Coronary artery (tissue), 2 donors: ENCODE measurements around the gene PSMA5.
A peak's percentile ranks its signal among the peaks of the same experiment; 100 is the strongest.
"Not testable (repeated sequence)": the region's sequence is repeated elsewhere in the genome, so short reads cannot be mapped to it uniquely, and the experiment has no call there.

Source experiments
- DNase-seq: peaks from one replicate; pipeline ENCODE4 v3.0.0-alpha.2; 2017; ENCODE audit warnings: low spot score
- H3K27ac ChIP-seq, 2 donors: fragments of 200-600 bp; sonication (generic); one replicate each; pipeline ENCODE4 v1.5.1; 2016 to 2019
- H3K4me3 ChIP-seq: fragments of 200-600 bp; sonication (generic); 2 replicates; pipeline ENCODE4 v1.5.1; 2016; ENCODE audit warnings: mild to moderate bottlenecking, moderate library complexity
- TF ChIP-seq, protein P1 (sequence below): fragments of 200-600 bp; sonication (generic); IDR thresholded peaks from one replicate; pipeline ENCODE4 v1.5.1; 2019; ENCODE audit warnings: antibody characterized with exemption

The PSMA5 gene

DNA sequence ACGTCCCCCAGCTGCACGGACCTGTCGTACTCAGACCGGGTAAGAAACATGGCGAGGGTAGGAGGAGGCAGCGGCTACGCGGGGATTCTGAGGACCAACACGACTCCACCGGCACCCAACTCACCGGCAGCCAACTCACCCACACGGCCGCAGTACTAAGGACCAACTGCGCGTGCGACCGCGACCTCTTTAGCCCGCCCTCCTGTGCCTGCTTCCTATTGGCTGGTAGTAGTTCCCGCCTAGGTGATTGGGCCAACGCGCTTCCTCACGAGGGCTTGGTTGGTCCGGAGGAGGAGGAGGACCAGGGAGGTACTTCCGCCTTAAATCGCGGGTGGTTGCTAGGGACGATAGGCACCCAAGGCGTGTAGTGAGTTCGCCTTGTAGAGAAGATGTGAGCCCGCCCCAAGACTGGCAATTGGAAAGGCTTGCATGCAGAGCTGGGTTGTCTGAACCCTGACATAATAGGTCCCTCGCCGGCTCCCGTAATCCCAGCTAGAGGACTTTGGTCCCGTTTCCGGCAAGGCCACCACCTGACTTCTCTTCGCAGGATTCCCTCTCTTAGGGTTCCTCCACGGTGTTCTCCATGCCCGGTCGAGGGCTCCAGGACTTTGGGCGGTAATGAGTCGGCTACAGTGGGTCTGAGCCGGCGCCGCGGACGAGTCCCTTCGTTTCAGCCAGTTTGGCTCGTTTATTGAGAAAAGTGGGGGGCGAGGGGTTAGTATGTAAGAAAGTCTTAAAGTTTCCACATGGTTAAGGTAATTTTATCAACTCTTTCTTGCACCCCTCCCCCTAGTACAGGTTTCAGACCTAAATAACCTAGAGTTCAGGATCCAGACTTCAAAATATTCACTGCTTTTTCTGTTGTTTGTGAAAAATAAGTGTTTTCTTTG is at the start of gene PSMA5:
TSS of gene PSMA5 (minus strand) at position 168 of the 890 bp plus-strand sequence. CDS start at position 50, 118 bp downstream.
- H3K27ac ChIP-seq, result peak within 1 kb of the TSS; percentile 71 to 92
- peak within 1 kb of the TSS; percentile 99 for H3K4me3 ChIP-seq
- TF ChIP-seq, protein P1, sequence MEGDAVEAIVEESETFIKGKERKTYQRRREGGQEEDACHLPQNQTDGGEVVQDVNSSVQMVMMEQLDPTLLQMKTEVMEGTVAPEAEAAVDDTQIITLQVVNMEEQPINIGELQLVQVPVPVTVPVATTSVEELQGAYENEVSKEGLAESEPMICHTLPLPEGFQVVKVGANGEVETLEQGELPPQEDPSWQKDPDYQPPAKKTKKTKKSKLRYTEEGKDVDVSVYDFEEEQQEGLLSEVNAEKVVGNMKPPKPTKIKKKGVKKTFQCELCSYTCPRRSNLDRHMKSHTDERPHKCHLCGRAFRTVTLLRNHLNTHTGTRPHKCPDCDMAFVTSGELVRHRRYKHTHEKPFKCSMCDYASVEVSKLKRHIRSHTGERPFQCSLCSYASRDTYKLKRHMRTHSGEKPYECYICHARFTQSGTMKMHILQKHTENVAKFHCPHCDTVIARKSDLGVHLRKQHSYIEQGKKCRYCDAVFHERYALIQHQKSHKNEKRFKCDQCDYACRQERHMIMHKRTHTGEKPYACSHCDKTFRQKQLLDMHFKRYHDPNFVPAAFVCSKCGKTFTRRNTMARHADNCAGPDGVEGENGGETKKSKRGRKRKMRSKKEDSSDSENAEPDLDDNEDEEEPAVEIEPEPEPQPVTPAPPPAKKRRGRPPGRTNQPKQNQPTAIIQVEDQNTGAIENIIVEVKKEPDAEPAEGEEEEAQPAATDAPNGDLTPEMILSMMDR, result no peak
- DNase-seq, result peak; percentile 99

DNA sequence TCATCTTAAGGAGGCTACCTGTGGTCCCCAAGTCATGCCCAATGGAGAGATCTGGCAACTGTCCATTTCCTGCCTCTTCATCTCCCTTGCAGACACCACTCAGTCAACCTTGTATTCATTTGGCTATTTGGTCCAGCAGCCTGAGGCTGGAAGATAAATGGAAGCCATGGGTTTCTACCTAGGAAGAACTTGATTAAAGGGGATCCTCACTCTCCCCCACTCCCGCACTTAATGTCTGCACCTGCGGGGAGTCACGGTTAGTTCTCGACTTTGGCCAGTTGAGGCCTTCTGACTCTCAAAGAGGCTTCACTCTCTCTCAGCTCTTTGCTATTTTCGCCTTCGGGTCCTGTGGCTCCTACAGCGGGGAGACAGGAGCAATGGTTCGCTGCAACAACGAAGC is 49.0 kb upstream of the PSMA5 start:
- TF ChIP-seq, protein P1, result no peak
- no peak overlapping the region for H3K4me3 ChIP-seq
- no peak overlapping the region for H3K27ac ChIP-seq
- DNase-seq, result no peak

DNA sequence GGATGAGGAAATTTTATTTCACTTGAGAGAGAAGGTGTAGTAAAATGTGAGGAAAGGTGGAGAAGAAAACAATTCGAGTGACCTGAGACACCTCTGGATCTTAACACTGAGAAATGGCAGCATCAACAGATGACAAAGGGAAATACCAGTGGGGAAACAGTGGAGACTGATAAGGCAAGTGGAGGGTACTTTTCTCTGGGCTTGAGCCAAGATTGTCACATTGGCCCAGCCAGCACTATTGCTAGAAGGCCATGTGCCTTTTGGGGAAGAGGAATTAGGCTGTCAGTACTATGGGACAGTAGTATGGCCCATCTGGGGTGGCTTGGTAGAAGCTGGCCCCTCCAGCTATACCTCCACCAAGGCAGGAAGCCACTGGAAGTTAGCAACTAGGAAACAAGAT is 48.4 kb upstream of the PSMA5 start:
- TF ChIP-seq, protein P1, result no peak
- Histone ChIP-seq H3K27ac (no peak overlapping the region), H3K4me3 (no peak overlapping the region)
- no peak for DNase-seq

DNA sequence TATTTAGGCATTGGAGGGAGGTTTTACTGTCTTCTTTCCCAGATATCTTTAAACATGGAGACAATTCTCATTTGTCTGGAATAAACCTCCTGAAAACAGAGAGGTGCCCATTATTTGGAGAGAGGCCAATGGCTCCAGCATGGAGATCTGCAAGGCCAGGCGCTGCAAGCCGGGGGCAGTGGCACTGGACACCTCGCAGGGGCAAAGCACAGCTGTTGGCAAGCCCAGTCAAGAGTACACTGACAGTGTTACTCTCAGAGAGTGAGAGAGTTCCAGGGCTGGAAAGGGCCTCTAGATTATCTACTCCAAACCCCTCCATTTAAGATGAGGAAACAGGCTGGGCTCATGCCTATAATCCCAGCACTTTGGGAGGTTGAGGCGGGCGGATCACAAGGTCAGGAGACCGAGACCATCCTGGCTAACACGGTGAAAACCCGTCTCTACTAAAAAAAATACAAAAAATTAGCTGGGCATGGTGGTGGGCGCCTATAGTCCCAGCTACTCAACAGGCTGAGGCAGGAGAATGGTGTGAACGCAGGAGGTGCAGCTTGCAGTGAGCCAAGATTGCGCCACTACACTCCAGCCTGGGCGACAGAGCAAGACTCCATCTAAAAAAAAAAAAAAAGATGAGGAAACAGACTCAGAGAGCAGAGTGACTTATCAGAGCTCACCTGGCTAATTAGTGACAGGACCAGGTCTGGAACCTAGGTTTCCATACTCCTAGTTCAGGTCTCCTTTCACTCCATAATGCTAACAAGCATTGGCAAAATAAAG is 47.2 kb upstream of the PSMA5 start:
- not testable (repeated sequence) for H3K4me3 ChIP-seq

DNA sequence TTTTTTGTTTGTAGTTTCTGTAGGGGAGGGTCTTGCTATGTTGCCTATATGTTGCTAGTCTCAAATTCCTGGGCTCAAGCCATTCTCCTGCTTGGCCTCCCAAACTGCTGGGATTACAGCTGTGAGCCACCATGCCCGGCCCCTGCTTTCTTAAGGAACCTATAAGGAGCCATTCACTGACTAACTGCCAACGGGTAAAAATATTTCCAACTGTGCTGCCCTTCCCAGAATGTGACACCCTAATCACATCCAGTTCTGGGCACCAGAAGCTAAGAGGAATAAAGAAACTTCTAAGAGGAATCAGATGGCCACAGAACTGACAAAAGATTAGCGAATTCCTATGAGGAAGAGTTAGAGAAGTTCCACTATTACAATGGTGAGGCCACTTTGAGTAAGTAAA is 46.5 kb upstream of the PSMA5 start:
- no peak for DNase-seq
- no peak overlapping the region for H3K4me3 ChIP-seq
- H3K27ac ChIP-seq, result no peak overlapping the region
- TF ChIP-seq, protein P1, result no peak

More for the DNA sequence above, 47.2 kb upstream of the PSMA5 start:
- DNase-seq, H3K27ac ChIP-seq: not testable (repeated sequence)

DNA sequence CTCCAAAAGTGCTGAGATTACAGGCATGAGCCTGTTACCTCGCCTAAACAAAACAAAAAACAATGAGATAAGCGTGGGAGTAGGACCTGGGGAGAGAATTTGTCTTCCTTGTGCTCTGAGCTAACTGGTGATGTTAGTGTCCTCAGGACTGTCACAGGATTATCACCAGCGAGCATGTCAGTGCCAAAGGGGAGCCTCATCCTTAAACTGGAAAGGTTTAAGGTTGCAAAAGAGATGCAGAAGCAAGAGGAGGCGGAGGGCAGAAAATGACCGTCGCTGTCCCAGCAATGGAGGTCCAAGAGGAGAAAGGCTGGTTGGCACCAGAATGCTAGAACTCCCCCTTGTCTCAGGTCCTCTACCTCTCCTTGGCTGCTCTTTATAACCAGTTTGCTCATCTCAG is 44.0 kb upstream of the PSMA5 start:
- TF ChIP-seq, protein P1, result no peak
- H3K27ac ChIP-seq, result no peak overlapping the region
- no peak for DNase-seq
- no peak overlapping the region for H3K4me3 ChIP-seq

DNA sequence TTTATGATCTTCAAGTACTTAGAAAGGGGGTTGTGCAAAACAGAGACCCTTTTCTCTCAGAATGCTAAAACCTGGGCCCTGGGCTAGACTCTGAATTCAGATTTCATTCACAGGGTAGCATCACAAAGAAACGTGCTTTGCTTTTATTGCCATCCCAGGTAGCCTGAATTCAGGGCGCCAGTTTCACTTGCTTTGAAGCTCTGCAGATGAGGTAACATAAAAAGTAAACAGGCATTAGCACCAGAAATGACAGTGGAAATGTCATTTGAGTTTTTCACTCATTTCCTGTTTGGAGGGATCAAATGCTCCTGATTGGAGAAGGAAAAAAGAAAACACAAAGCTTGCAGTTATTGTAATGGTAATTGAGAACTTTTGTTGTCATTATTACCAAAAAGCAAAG is 42.7 kb upstream of the PSMA5 start:
- TF ChIP-seq, protein P1, result no peak
- DNase-seq, result no peak
- no peak overlapping the region for H3K4me3 ChIP-seq

More for the DNA sequence above, 42.7 kb upstream of the PSMA5 start:
- no peak overlapping the region for H3K27ac ChIP-seq
